Activated T-cell treated with anti-CD3 and anti-CD28 coated beads, Interleukin-2, amount 50 U/mL, for 72 hours (primary cell): ENCODE results near the gene TNFRSF6B. TPM values are rescaled to one million over a fixed set of nuclear protein-coding genes. Genes with fewer than 3 reads are reported as not detected.

Experiments used
- ATAC-seq, 2 donors: fragments of 150-1000 bp; cut with Tn5 transposase; replicated peaks in 1 of 2; 2 replicates each; pipeline ENCODE4 v1.10.0; 2021; ENCODE audit warnings: moderate library complexity in 2 of 2, mild to moderate bottlenecking in 1 of 2
- DNase-seq, 2 donors: peaks; one replicate each; pipeline ENCODE4 v3.0.0; 2021 to 2022; ENCODE audit warnings: mixed read lengths in 1 of 2
- H3K27ac Mint-ChIP-seq: one replicate; pipeline ENCODE4 v1.8.0; 2022; ENCODE audit warnings: mild to moderate bottlenecking, moderate library complexity, mixed read lengths
- H3K27me3 Mint-ChIP-seq: one replicate; pipeline ENCODE4 v1.8.0; 2022; ENCODE audit warnings: low read depth, mixed read lengths
- H3K36me3 Mint-ChIP-seq, 2 donors: one replicate each; pipeline ENCODE4 v1.8.0; 2022; ENCODE audit warnings: mixed read lengths in 2 of 2, mild to moderate bottlenecking in 1 of 2; ENCODE audit not compliant: insufficient read depth in 2 of 2
- H3K4me1 Mint-ChIP-seq: one replicate; pipeline ENCODE4 v1.8.0; 2022; ENCODE audit warnings: low read depth, mixed read lengths
- H3K4me3 Mint-ChIP-seq, 2 donors: one replicate each; pipeline ENCODE4 v1.8.0; 2022; ENCODE audit warnings: mild to moderate bottlenecking in 2 of 2, mixed read lengths in 2 of 2, moderate library complexity in 2 of 2
- H3K9me3 Mint-ChIP-seq, 2 donors: one replicate each; pipeline ENCODE4 v1.8.0; 2022; ENCODE audit warnings: mixed read lengths in 2 of 2
- total RNA-seq, 2 donors: library from RNA; stranded (reverse); gene quantifications; one replicate each; pipeline ENCODE4 v1.2.3, GENCODE V29; 2022

TNFRSF6B gene
- total RNA-seq, 2 donors from 2014 or later, result 1.0 to 1.2 TPM

DNA sequence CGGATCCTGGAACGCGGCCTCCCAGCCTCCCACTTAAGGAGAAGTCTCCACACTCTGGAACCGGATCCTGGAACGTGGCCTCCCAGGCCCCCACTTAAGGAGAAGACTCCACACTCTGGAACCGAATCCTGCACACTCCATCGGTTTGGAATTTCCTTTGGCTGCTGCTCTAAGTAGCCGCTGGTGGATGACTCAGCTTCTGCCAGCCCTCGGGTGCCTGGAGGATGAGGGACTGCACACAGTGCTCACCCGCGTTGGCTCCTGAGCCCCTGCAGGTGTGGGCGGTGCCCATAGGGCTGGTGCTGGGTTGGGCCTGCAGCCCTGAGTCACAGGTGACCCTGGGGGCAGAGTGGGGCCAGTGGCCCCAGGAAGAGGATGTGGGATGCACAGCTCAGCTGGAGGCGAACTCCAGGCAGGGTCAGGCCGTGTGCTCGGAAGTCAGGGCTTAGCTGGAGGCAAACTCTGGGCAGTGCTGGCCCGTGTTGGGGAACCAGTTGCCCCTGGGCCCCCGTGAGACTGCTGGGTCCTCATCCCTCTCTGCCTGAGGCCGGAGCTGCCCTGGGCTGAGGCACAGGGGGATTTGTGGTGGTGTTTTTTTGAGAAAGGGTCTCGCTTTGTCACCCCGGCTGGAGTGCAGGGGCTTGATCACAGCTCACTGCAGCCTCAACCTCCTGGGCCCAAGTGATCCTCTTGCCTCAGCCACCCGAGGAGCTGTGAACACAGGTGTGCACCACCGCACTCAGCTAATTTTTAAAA, 13.9 kb upstream of the TNFRSF6B start:
- Mint-ChIP-seq H3K27ac (no peak overlapping the region), H3K4me1 (peaks cover 5% of the 10 kb centered on the region), H3K36me3 (peaks cover 4 to 5% of the 10 kb centered on the region in 2 donors), H3K9me3 (no peaks in the 10 kb centered on the region), H3K4me3 (no peak overlapping the region), H3K27me3 (no peaks in the 10 kb centered on the region)
- no peak for DNase-seq
- ATAC-seq, result peak; percentile 37 to 56

DNA sequence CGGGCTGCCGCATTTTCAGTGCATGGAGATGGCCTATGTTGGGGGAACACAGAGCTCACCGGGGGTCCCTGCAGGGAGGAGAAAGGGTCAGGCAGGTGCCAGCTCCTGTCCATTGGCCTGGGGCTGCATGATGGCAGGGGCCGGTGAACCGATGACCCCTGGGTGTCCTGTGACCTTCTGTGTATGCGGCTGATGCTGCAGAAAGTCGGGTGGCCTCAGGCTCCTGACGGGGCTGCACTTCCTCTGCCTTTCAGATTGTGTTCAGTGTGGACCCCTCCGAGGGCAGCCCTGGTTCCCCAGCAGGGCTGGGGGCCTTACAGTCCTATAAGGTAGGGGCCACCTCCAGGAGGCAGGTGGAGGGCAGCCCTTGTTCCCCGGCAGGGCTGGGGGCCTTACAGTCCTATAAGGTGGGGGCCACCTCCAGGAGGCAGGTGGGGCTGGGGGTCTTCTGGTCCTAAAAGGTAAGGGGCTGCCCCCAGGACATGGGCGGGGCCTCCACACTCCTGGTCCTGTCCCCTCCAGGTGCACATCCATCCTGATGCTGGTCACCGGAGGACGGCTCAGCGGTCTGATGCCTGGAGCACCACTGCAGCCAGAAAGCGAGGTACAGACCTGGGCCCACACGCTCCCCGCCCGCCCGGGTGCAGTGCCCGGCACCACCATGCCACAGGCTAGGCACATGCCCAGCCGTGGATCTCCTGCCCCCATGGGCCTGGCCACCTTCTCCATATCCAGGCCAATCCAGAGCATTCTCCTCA, 11.0 kb upstream of the TNFRSF6B start:
- no peak for ATAC-seq
- Mint-ChIP-seq H3K27me3 (no peaks in the 10 kb centered on the region), H3K27ac (no peak overlapping the region), H3K4me3 (no peak overlapping the region), H3K9me3 (no peaks in the 10 kb centered on the region), H3K36me3 (peaks cover 0 to 2% of the 10 kb centered on the region in 2 donors), H3K4me1 (peaks cover 5% of the 10 kb centered on the region)
- no peak for DNase-seq

DNA sequence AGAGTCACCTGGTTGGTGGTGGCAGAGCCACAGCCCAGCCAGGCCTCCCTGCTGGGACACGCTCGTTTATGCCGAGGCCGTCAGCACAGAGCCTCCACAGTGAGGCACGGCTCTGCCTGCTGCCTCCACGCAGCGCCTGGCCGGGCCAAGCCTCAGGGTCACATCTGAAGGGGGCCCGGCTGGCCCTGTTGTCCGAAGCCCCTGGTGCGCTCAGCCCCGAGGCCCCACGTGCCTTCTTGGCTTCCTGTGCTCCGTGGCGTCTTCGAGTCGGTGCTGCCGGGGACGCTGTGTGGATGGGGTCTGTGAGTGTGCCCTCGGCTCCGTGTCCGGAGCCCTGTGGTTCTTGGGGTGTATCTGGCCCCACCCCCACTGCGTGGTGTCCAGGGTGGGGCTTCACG, 10.4 kb upstream of the TNFRSF6B start:
- Mint-ChIP-seq H3K27me3 (no peaks in the 10 kb centered on the region), H3K27ac (no peak overlapping the region), H3K4me1 (peaks cover 5% of the 10 kb centered on the region), H3K9me3 (no peaks in the 10 kb centered on the region), H3K36me3 (peaks cover 0 to 2% of the 10 kb centered on the region in 2 donors), H3K4me3 (no peak overlapping the region)
- ATAC-seq, result no peak
- no peak for DNase-seq

DNA sequence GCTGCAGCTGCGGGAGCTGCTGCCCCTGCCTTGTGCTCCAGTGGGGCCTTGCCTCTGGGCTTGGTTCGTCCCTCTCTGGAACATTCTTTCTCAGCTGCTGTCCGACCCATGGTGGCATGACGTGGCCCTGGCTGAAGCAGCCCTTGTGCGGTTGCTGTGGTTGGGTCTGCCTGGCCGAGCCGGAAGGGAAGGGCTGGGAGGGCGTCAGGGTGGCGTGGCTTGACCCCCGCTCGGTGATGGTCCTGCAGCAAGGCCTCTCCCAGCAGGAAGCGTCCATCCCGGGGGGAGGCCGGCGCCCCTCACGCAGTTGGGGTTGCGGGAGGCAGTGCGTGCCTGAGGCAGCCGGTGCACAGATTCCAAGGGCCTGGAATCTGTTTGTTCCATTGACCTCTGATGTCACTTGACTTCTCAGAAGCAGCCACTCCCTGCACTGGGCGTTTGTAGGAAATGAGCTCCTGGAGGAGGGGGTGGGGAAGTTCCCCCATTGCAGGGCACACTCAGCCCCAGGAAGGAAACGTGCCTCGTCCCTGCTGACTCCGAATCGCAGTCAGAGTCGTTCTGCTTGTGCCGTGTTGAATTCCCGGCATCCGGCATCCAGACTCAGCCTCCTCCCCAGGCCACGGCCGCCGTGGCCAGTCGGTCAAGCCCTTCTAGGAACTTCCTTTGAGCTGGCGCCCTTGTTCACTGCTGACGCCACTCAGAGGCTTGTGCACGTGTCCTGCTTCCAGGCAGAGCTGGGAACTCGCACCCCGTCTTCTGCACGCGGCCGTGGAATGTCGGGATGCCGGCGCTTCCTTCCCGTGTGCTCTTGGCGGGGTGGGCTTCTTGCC, 9.7 kb upstream of the TNFRSF6B start:
- no peaks in the 10 kb centered on the region for H3K27me3 Mint-ChIP-seq
- DNase-seq (peak; percentile 32 to 39), ATAC-seq (peak; percentile 31 to 62)
- H3K4me1 Mint-ChIP-seq, result peaks cover 5% of the 10 kb centered on the region
- H3K36me3 Mint-ChIP-seq, result peaks cover 0 to 2% of the 10 kb centered on the region in 2 donors
- H3K27ac Mint-ChIP-seq, result no peak overlapping the region
- no peak overlapping the region for H3K4me3 Mint-ChIP-seq
- H3K9me3 Mint-ChIP-seq, result no peaks in the 10 kb centered on the region

DNA sequence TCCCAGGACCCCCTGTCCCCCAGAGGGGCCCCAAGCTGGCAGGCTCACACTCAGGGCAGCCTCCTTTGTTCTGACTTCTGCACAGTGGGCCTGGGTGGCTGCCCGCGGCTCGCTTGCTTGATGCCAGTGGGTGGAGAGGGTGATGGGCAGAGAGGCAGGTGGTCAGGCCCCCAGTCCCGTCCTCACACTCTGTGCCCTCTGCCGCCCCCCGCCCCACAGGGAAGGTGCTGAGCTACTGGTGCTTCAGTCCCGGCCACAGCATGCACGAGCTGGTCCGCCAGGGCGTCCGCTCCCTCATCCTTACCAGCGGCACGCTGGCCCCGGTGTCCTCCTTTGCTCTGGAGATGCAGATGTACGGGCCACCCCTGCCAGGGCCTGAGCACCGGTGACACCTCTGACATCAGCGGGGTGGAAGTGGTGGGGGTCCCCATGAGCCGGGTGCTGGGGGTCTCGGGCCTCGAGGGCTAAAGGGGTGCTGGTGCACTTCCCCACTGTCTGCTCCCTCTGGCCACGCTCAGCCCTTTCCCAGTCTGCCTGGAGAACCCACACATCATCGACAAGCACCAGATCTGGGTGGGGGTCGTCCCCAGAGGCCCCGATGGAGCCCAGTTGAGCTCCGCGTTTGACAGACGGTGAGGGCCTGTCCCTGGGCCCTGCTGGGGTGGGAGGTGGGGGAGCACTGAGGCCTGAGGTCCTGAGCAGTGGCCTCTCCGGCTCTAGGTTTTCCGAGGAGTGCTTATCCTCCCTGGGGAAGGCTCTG, 8.9 kb upstream of the TNFRSF6B start:
- peaks cover 5% of the 10 kb centered on the region for H3K4me1 Mint-ChIP-seq
- DNase-seq (no peak), ATAC-seq (no peak)
- H3K27ac Mint-ChIP-seq, result no peak overlapping the region
- H3K9me3 Mint-ChIP-seq, result no peaks in the 10 kb centered on the region
- no peaks in the 10 kb centered on the region for H3K27me3 Mint-ChIP-seq
- peaks cover 0 to 3% of the 10 kb centered on the region in 2 donors for H3K36me3 Mint-ChIP-seq
- H3K4me3 Mint-ChIP-seq, result no peak overlapping the region

DNA sequence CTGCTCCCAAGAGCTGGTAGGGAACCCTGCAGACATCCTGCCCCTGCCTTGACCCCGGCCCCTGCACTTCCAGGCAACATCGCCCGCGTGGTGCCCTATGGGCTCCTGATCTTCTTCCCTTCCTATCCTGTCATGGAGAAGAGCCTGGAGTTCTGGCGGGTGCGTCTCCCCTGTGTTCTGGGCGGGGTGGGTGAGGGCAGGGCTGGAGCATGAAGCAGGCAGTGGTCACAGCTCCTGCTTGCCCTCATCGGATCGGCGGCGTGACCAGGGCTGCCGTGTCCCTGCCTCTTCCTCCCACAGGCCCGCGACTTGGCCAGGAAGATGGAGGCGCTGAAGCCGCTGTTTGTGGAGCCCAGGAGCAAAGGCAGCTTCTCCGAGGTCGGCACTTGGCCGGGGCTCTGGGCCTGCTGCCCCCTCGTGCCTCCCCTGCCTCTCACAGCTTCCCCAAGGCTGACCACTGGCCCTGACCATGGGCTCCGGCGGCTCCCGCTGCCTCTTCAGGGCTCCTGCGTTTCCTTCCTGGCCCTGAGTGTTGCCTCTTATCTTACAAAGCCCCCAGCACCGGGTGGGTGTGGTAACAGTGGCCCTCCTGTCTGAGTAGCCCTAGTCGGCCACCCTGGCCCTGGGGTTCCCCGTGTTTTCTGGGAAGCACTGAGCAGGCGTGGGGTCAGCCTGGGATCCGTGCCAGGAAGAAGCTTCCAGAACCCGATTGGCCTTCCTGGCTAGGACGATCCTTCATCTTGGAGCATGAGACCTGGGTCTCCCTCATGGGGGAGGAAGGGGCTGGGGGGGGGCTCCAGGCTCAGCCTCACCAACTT, 8.0 kb upstream of the TNFRSF6B start:
- no peak for DNase-seq
- Mint-ChIP-seq H3K27ac (no peak overlapping the region), H3K4me1 (peaks cover 5% of the 10 kb centered on the region)

DNA sequence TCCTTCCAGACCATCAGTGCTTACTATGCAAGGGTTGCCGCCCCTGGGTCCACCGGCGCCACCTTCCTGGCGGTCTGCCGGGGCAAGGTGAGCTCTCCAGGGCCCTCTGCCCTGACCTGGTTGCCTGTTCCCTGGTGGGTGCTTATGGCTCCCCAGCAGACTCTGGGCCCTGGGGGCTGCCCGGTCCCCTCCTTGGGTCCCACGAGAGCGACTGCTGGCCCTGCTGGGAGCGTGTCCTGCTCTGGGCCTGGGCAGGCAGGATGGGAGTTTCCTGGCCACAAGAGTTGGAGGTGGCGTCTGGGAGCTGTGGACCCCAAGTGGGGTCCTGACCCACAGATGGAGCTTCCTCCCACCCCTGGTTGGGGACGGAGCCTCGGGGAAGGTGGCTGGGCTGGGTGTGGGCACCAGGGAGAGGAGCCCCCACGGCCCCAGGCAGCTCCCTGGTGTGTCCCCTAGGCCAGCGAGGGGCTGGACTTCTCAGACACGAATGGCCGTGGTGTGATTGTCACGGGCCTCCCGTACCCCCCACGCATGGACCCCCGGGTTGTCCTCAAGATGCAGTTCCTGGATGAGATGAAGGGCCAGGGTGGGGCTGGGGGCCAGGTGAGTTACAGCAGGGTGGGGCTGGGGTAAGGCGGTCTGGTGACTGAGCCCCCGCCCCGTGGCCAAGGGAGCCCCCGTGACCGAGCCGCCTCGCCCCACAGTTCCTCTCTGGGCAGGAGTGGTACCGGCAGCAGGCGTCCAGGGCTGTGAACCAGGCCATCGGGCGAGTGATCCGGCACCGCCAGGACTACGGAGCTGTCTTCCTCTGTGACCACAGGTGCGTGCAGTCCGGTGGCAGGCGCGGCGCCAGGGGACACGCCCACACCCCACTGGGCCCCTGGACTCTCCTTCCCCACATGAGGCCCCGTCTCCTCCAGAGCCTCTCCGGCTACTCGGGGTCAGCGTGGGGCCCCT, 7.1 kb upstream of the TNFRSF6B start:
- Mint-ChIP-seq H3K9me3 (no peaks in the 10 kb centered on the region), H3K4me3 (no peak overlapping the region), H3K4me1 (peaks cover 5% of the 10 kb centered on the region), H3K27ac (no peak overlapping the region), H3K36me3 (peaks cover 2 to 6% of the 10 kb centered on the region in 2 donors), H3K27me3 (no peaks in the 10 kb centered on the region)
- ATAC-seq, result no peak
- DNase-seq, result no peak

More for the DNA sequence above, 8.0 kb upstream of the TNFRSF6B start:
- ATAC-seq, result no peak
- Mint-ChIP-seq H3K27me3 (no peaks in the 10 kb centered on the region), H3K4me3 (no peak overlapping the region), H3K36me3 (peaks cover 0 to 3% of the 10 kb centered on the region in 2 donors), H3K9me3 (no peaks in the 10 kb centered on the region)

DNA sequence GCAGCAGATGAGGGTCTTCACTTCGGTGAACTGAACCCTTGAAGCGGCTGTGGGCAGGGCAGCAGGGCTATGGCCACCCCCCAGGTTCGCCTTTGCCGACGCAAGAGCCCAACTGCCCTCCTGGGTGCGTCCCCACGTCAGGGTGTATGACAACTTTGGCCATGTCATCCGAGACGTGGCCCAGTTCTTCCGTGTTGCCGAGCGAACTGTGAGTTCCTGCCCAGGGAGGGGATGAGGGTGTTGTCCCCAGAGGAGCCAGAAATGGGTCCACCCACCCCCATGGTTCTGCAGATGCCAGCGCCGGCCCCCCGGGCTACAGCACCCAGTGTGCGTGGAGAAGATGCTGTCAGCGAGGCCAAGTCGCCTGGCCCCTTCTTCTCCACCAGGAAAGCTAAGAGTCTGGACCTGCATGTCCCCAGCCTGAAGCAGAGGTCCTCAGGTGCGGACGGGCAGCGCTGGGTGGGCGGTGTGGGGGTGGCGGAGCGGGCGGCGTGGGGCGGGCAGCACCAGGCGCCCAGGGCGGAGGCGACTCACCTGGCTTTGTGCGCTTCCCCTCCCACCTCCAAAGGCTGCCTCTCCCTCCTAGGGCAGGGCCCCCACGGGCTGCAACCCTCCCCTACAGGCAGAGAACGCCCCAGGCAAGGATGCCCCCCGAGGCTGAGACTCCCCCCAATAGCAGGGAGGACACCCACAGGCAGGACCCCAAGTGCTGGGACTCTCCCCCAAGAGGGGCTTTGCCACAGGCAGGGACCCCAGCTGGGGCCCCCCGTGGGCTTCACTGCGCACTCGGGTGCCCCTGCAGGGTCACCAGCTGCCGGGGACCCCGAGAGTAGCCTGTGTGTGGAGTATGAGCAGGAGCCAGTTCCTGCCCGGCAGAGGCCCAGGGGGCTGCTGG, 6.2 kb upstream of the TNFRSF6B start:
- Mint-ChIP-seq H3K27ac (no peak overlapping the region), H3K9me3 (no peaks in the 10 kb centered on the region), H3K4me1 (peaks cover under 1% of the 10 kb centered on the region), H3K4me3 (no peak overlapping the region), H3K36me3 (peaks cover 2 to 6% of the 10 kb centered on the region in 2 donors), H3K27me3 (no peaks in the 10 kb centered on the region)
- ATAC-seq (no peak), DNase-seq (no peak)

DNA sequence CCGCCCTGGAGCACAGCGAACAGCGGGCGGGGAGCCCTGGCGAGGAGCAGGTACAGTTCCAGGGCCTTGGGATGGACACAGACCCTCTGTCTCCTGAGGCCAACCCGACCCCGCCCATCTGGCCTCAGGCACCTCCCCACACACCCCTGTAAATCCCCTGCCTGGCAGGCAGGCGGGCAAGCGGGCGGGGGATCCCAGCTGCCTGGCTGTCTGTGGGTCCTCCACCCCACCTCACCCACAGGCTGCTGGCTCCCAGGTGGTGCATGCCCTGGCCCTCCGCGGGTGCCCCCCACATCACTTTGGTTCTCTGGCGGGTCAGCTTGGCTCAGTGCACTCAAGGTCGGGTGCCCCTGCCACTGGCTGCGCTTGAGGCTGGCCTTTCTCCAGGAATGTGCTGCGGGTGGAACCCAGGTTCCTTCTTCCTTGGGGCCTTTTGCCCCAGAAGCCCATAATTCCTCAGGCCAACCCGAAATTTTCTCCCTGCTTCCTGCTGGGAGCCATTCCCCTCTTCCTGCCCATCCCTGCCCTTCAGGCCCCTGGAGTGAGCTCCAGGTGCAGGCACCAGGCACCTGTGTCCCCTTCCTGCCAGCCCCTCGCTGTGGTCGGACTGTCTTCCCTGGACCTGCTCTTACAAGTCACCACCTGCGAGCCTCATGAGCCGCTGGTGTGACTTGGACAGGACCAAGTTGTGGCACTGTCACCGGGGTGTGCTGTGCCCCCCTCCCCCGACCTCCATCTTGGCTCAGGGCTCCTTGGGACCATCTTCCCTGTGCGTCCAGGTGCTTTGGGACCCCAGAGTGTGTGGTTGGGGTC, 5.3 kb upstream of the TNFRSF6B start:
- H3K27ac Mint-ChIP-seq, result no peak overlapping the region
- H3K27me3 Mint-ChIP-seq, result no peaks in the 10 kb centered on the region
- H3K9me3 Mint-ChIP-seq, result no peaks in the 10 kb centered on the region
- H3K36me3 Mint-ChIP-seq, result peaks cover 2 to 6% of the 10 kb centered on the region in 2 donors
- no peak for DNase-seq
- H3K4me3 Mint-ChIP-seq, result no peak overlapping the region
- no peak for ATAC-seq
- peaks cover 2% of the 10 kb centered on the region for H3K4me1 Mint-ChIP-seq
